HG02571 (cell line): ENCODE data around the gene GDF3.
"Not testable (repeated sequence)": the region's sequence is repeated elsewhere in the genome, so short reads cannot be mapped to it uniquely, and the experiment has no call there.

ENCODE experiments used
- ATAC-seq: cut with Tn5 transposase; IDR thresholded peaks from one replicate; pipeline ENCODE4 v1.9.1; 2021; ENCODE audit warnings: mild to moderate bottlenecking, moderate library complexity; ENCODE audit not compliant: unreplicated experiment

The GDF3 gene

DNA sequence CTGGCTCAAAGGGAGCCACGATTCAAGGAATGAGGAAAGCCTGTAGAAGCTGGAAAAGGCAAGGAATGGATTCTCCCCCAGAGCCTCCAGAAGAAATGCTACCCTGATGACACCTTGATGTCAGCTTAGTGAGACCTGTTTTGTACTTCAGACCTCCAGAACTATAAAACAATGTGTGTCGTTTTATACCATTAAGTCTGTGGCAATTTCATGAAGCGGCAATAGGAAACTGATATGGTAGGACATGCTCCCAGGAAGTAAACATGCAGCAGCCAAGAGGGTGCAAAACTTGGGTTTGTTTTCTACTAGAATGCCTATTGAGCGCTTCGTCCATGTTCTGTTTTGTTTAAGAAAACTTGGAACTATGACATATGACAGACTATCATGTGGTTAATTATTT, 27.4 kb downstream of the GDF3 start:
- no peak for ATAC-seq

GRCh38 chr12:7667125-7667524, 28.4 kb downstream of the GDF3 start:
- ATAC-seq: no peak

DNA sequence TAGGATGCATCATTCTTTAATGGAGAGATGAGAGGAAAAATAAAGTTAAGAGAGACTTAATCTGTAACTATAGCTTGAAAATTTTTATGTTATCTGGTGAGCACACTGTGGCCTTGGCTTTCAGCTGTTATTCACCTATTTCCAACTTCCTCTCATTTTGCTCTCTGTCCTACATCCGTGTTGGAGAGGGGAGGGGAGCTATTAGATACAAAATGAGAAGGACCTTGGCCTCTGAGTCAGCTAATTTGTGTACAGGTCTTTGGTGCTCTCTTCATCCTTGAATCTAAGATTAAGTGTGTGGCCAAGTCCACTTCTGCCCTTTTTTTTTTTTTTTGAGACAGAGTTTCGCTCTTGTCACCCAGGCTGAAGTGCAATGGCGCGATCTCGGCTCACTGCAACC, 29.0 kb downstream of the GDF3 start:
- no peak for ATAC-seq

- no peak for ATAC-seq
These were observed 33.8 kb downstream of the GDF3 start for GRCh38 chr12:7661741-7662140.

DNA sequence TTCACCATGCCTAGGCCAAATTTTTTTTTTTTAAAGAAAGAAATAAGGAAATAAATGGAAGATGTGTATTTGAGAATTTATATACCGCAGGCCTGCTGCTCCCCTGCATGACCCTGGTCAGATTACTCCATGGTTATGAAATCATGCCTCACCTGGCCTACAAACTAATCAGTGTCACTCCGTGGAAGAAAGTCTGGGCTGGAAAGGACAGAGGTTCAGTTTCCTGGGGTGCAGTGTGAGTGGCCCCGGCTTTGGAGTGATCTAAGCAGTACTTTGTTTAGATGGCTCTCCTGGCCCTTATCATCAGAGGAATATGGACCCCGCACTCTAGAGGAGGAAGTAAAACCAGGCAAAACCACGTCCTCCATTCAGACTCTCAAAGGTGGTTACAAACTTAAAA, 39.5 kb downstream of the GDF3 start:
- ATAC-seq: no peak

- ATAC-seq: no peak
These were observed 45.5 kb downstream of the GDF3 start for GRCh38 chr12:7650091-7650490.

DNA sequence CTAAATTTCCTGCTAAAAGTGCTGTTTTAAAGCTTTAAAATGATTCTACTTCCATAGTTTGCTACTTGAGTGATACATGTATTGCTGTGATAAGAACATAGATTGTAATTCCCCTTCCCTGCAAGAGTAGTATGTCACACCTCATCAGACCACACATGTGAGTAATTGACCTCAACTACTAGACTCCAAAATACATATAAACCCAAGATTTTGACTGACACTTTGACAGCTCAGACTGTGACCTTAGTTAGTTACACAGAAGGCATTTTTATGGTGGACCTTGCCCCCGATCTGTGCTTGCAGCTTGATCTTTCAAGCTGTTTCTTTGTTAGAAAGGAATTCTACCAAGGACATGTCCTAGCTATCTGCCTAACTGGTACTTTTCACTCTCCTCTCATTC, 48.5 kb downstream of the GDF3 start:
- ATAC-seq: no peak

DNA sequence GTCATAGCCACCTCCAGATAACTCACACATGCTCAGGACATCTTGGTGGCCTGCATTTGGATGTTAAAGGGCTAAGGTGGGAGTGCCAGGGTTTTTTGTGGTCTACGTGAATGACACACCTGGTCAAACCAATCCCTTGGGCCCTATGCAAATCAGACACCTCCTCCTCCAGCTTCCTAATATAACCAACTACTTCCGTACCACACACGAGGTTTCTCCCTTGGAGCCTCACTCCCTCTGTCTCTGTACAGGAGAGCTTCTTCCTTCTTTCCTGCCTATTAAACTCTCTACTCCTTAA, 49.4 kb downstream of the GDF3 start:
- ATAC-seq: no peak

DNA sequence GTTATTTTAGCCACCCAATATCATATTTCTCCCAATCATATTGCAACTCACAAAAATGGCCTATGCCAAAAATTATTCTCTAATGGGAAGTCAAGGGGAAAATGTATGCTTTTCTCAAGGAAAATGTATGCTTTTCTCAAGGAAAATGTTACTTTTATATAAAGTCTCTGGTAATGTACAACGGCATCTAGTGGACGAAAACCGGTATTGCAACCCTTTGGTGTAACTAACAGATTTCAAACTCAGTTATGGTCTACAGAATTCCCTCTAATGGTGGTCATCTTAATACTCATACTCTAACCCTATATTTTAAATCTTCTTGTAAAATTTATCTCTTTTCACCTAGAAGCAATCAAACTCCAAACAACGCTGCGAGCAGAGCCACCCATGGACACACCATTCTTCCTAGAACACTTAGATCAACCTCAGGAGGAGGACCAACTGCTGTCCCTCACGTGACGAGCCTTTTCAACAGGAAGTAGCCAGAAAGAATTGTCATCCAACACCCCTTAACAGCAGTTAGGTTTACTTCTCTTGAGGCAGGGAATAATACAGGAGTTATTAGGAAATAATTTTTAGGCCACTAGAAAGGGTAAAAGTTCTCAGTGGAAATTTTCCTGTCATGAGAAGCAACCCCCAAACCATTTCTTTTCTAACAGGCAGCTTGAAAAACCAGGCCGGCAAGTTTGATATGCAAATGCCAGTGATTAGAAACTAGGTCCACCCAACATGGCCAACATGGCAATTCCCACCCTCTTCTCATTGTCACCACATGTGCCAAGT, 50.0 kb downstream of the GDF3 start:
- ATAC-seq: no peak

DNA sequence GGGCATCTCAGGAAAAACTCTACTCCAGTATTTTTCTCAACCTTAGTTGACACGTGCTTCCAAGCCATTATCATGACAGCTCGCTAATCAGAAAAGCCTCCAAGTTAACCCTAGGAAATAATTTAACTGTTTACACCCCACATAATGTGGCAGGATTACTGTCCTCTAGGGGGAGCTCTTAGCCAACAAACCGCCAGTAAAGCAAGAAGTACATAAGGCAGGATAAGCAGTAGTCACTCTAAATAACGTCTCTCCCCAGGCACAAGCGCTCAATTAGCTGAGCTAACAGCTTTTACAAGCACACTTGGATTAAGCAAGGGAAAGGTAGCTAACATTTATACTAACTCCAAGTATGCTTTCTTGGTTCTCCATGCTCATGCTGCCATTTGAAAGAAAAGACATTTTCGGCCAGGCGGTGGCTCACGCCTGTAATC, 52.7 kb downstream of the GDF3 start:
- ATAC-seq: no peak

- no peak for ATAC-seq
These were observed 53.3 kb downstream of the GDF3 start for GRCh38 chr12:7642287-7642686.

DNA sequence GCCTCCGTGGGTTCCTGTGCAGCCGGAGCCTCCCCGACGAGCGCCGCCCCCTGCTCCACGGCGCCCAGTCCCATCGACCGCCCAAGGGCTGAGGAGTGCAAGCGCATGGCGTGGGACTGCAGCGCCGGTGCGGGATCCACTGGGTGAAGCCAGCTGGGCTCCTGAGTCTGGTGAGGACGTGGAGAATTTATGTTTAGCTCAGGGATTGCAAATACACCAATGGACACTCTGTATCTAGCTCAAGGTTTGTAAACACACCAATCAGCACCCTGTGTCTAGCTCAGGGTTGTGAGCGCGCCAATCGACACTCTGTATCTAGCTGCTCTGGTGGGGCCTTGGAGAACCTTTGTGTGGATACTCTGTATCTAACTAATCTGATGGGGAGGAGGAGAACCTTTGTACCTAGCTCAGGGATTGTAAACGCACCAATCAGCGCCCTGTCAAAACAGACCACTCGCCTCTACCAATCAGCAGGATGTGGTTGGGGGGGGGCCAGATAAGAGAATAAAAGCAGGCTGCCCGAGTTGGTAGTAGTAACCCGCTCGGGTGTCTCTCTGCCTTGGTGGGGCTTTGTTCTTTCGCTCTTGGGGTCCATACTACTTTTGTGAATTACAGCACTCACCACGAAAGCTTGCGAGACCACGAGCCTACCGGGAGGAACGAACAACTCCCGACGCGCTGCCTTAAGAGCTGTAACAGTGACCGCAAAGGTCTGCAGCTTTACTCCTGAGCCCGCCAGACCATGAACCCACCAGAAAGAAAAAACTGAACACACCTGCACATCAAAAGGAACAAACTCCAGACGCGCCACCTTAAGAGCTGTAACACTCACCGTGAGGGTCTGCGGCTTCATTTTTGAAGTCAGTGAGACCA, 55.2 kb downstream of the GDF3 start:
- ATAC-seq: not testable (repeated sequence)
